ENCODE data around the gene RALA.

RALA gene

GRCh38 chr7:39614299-39614698, 9.1 kb upstream of the RALA start:
- no peak for DNase-seq

GRCh38 chr7:39615350-39615975, 7.9 kb upstream of the RALA start:
- no peak for DNase-seq

- DNase-seq: no peak
Measured at GRCh38 chr7:39616138-39616537, 7.2 kb upstream of the RALA start.

- no peak for DNase-seq
Measured at GRCh38 chr7:39617005-39617404, 6.4 kb upstream of the RALA start.

GRCh38 chr7:39618868-39619267, 4.5 kb upstream of the RALA start:
- DNase-seq: no peak

GRCh38 chr7:39620486-39620885, 2.9 kb upstream of the RALA start:
- no peak for DNase-seq

GRCh38 chr7:39621261-39621660, 2.1 kb upstream of the RALA start:
- peak; percentile 43 to 75 for DNase-seq

GRCh38 chr7:39621784-39622411, 1.5 kb upstream of the RALA start:
- peak; percentile 89 to 91 for DNase-seq

- DNase-seq: no peak
Measured at GRCh38 chr7:39622609-39623008, 763 bp upstream of the RALA start.

- DNase-seq: peak; percentile 10 to 27
Measured at GRCh38 chr7:39623732-39624441, 515 bp downstream of the RALA start.

GRCh38 chr7:39624442-39624807, 1.1 kb downstream of the RALA start:
- peak; percentile 3 to 28 for DNase-seq

- DNase-seq: peak; percentile 13 to 15
Measured at GRCh38 chr7:39624935-39625694, 1.7 kb downstream of the RALA start.

GRCh38 chr7:39631736-39632308, 8.4 kb downstream of the RALA start:
- no peak for DNase-seq

- DNase-seq: no peak
Measured at GRCh38 chr7:39633563-39634477, 10.4 kb downstream of the RALA start.

GRCh38 chr7:39634478-39634805, 11.1 kb downstream of the RALA start:
- DNase-seq: no peak

- no peak for DNase-seq
Measured at GRCh38 chr7:39637400-39637799, 14.0 kb downstream of the RALA start.

GRCh38 chr7:39637963-39638485, 14.7 kb downstream of the RALA start:
- no peak for DNase-seq

GRCh38 chr7:39642896-39643295, 19.5 kb downstream of the RALA start:
- DNase-seq: no peak

- DNase-seq: no peak
Measured at GRCh38 chr7:39644170-39644569, 20.8 kb downstream of the RALA start.

GRCh38 chr7:39645482-39646407, 22.4 kb downstream of the RALA start:
- no peak for DNase-seq

GRCh38 chr7:39647816-39648215, 24.4 kb downstream of the RALA start:
- no peak for DNase-seq
